ENCODE results near the gene BAZ2B. TPM values are rescaled to one million over a fixed set of nuclear protein-coding genes. Genes with fewer than 3 reads are reported as not detected.

The BAZ2B gene
- total and polyA plus RNA-seq, 9 of the 15 experiments (the other 6 are each of a cell fraction or from before 2014, with no cell fraction given), result 7.5 to 38.6 (median 19.8) TPM

GRCh38 chr2:159290289-159290907 is 325.9 kb downstream of the BAZ2B start (continued):
- TF ChIP-seq CEBPZ (IDR thresholded peaks at IDR 0.05; ENCODE audit: borderline replicate concordance, low read depth, low read length), result no peak
- TF ChIP-seq SIX5 (IDR thresholded peaks at IDR 0.05; ENCODE audit: borderline replicate concordance in 1 of 2, insufficient read depth in 1 of 2, low read depth in 1 of 2, low read length in 2 of 2), result no peak
- no peak for TF ChIP-seq HDAC6 (IDR thresholded peaks at IDR 0.05; ENCODE audit: low read depth, low read length)
- TF ChIP-seq ZNF695 (CRISPR knock-in tag; IDR thresholded peaks at IDR 0.05), result no peak
- TF ChIP-seq ZNF79 (CRISPR knock-in tag; IDR thresholded peaks at IDR 0.05; ENCODE audit: low read depth), result no peak
- no peak for TF ChIP-seq IRF1 (CRISPR knock-in tag; IDR thresholded peaks at IDR 0.05; ENCODE audit: borderline replicate concordance)
- no peak for TF ChIP-seq HMGXB4 (CRISPR knock-in tag; IDR thresholded peaks at IDR 0.05)
- no peak for TF ChIP-seq ZNF282 (CRISPR knock-in tag; IDR thresholded peaks at IDR 0.05)
- TF ChIP-seq STAT5B (CRISPR knock-in tag; IDR thresholded peaks at IDR 0.05), result no peak
- no peak for TF ChIP-seq NR3C1 (CRISPR knock-in tag; IDR thresholded peaks at IDR 0.05)
- no peak for TF ChIP-seq SIN3A (IDR thresholded peaks at IDR 0.05; ENCODE audit: borderline replicate concordance in 2 of 2, control insufficient read depth in 1 of 2, low read depth in 2 of 2, low read length in 2 of 2)
- no peak for TF ChIP-seq POLR3A (IDR thresholded peaks at IDR 0.05; ENCODE audit: borderline replicate concordance, extremely low read depth, insufficient read depth, insufficient read length)
- peak; percentile 38; the same call in 1 of the 2 replicates for TF ChIP-seq JUND (IDR thresholded peaks at IDR 0.05; ENCODE audit: borderline replicate concordance, low read depth, low read length)
- TF ChIP-seq JUND (tag; IDR thresholded peaks at IDR 0.05; ENCODE audit: borderline replicate concordance, low read depth, low read length), result 0 out of 3 replicates have a peak, but pooled peaks have one; percentile 37
- TF ChIP-seq MCM5 (IDR thresholded peaks at IDR 0.05; ENCODE audit: low read depth), result no peak
- no peak for TF ChIP-seq MYC (IDR thresholded peaks at IDR 0.05; ENCODE audit: low read depth, low read length)
- no peak for TF ChIP-seq MYC (CRISPR knock-in tag; IDR thresholded peaks at IDR 0.05; ENCODE audit: borderline replicate concordance, low read depth)
- no peak for TF ChIP-seq ATF2 (CRISPR knock-in tag; IDR thresholded peaks at IDR 0.05)

Measured in K562 (cell line).